ENCODE results near the gene FAM120A. TPM values are rescaled to one million over a fixed set of nuclear protein-coding genes. Genes with fewer than 3 reads are reported as not detected.

The FAM120A gene
- total RNA-seq, 1 experiment from 2014 or later: 89.6 TPM

- ATAC-seq: no peak
Observed at GRCh38 chr9:93465855-93466254, 14.4 kb downstream of the FAM120A start.

GRCh38 chr9:93466416-93467061 lies 15.1 kb downstream of the FAM120A start:
- H2AFZ ChIP-seq (ENCODE audit: low read length): no peak overlapping the region
- no peak overlapping the region for H3K9ac ChIP-seq (ENCODE audit: low read length)
- 0 out of 2 replicates have a peak, but pooled peaks cover 5% of the 10 kb centered on the region for H3K36me3 ChIP-seq (ENCODE audit: low read depth, low read length)
- peaks cover 43% of the 10 kb centered on the region for H4K20me1 ChIP-seq (ENCODE audit: low read length)
- no peaks in the 10 kb centered on the region for H3K27me3 ChIP-seq (ENCODE audit: low read length)
- no peaks in the 10 kb centered on the region for H3K9me3 ChIP-seq (ENCODE audit: low read length)
- intact Hi-C loops (cut with micrococcal nuclease): no loop called here
- H3K79me2 ChIP-seq (ENCODE audit: low read length): peaks cover 100% of the 10 kb centered on the region
- H3F3A ChIP-seq (ENCODE audit: low read length, unreplicated experiment): no peaks in the 10 kb centered on the region
- POLR2A ChIA-PET (ENCODE audit: unreplicated experiment): no interaction called here
- peaks cover 25% of the 10 kb centered on the region for H3K4me1 ChIP-seq (ENCODE audit: insufficient read depth, low read length)
- no TSS peak for BruUV-seq (replicated peaks)
- no peak overlapping the region for H3K4me3 ChIP-seq (ENCODE audit: low read length)
- H3K4me2 ChIP-seq (ENCODE audit: low read length): peak overlapping the region; percentile 60
- no peaks in the 10 kb centered on the region for H3K9me2 ChIP-seq (replicated peaks; ENCODE audit: low read length)
- ATAC-seq (no peak; the same call in none of the 2 replicates), DNase-seq (no peak)
- H3K27ac ChIP-seq (ENCODE audit: low read length): peak overlapping the region; percentile 51
- TF ChIP-seq EZH2 (IDR thresholded peaks at IDR 0.05; ENCODE audit: low read length, unreplicated experiment): no peak
- no peak for TF ChIP-seq CTCF (conservative IDR thresholded peaks at IDR 0.05; ENCODE audit: low read depth, low read length)
- TF ChIP-seq EZH2phosphoT487 (IDR thresholded peaks at IDR 0.05; ENCODE audit: borderline replicate concordance, low read length): no peak
- CTCF ChIA-PET: no interaction called here

More at GRCh38 chr9:93465855-93466254, 14.4 kb downstream of the FAM120A start:
- Histone ChIP-seq H3K36me3 (ENCODE audit: low read depth, low read length) (no peaks in the 10 kb centered on the region), H3K79me2 (ENCODE audit: low read length) (peaks cover 100% of the 10 kb centered on the region), H3K9me3 (ENCODE audit: low read length) (no peaks in the 10 kb centered on the region), H2AFZ (ENCODE audit: low read length) (no peak overlapping the region), H3K4me2 (ENCODE audit: low read length) (no peak overlapping the region), H3K27me3 (ENCODE audit: low read length) (no peaks in the 10 kb centered on the region), H3K4me3 (ENCODE audit: low read length) (no peak overlapping the region), H4K20me1 (ENCODE audit: low read length) (peaks cover 43% of the 10 kb centered on the region), H3K9ac (ENCODE audit: low read length) (no peak overlapping the region), H3K27ac (ENCODE audit: low read length) (no peak overlapping the region), H3K4me1 (ENCODE audit: insufficient read depth, low read length) (peaks cover 25% of the 10 kb centered on the region), H3K9me2 (replicated peaks; ENCODE audit: low read length) (no peaks in the 10 kb centered on the region), H3F3A (ENCODE audit: low read length, unreplicated experiment) (no peaks in the 10 kb centered on the region)
- ChIA-PET POLR2A (ENCODE audit: unreplicated experiment) (no interaction called here), CTCF (no interaction called here)
- DNase-seq: no peak
- TF ChIP-seq EZH2 (IDR thresholded peaks at IDR 0.05; ENCODE audit: low read length, unreplicated experiment): no peak
- no peak for TF ChIP-seq EZH2phosphoT487 (IDR thresholded peaks at IDR 0.05; ENCODE audit: borderline replicate concordance, low read length)
- intact Hi-C loops (cut with micrococcal nuclease): no loop called here
- no TSS peak for BruUV-seq (replicated peaks)

GRCh38 chr9:93467062-93467416 lies 15.6 kb downstream of the FAM120A start:
- no peaks in the 10 kb centered on the region for H3K27me3 ChIP-seq (ENCODE audit: low read length)
- 0 out of 2 replicates have a peak, but pooled peaks cover 6% of the 10 kb centered on the region for H3K36me3 ChIP-seq (ENCODE audit: low read depth, low read length)
- POLR2A ChIA-PET (ENCODE audit: unreplicated experiment): no interaction called here
- no peak overlapping the region for H3K9ac ChIP-seq (ENCODE audit: low read length)
- H3K79me2 ChIP-seq (ENCODE audit: low read length): peaks cover 100% of the 10 kb centered on the region
- peak overlapping the region; percentile 51 for H3K27ac ChIP-seq (ENCODE audit: low read length)
- no peaks in the 10 kb centered on the region for H3F3A ChIP-seq (ENCODE audit: low read length, unreplicated experiment)
- TF ChIP-seq EZH2 (IDR thresholded peaks at IDR 0.05; ENCODE audit: low read length, unreplicated experiment): no peak
- no peak for TF ChIP-seq EZH2phosphoT487 (IDR thresholded peaks at IDR 0.05; ENCODE audit: borderline replicate concordance, low read length)
- TF ChIP-seq CTCF (conservative IDR thresholded peaks at IDR 0.05; ENCODE audit: low read depth, low read length): no peak
- ATAC-seq (peak; percentile 57), DNase-seq (peak; percentile 34)
- H2AFZ ChIP-seq (ENCODE audit: low read length): no peak overlapping the region
- H4K20me1 ChIP-seq (ENCODE audit: low read length): peaks cover 43% of the 10 kb centered on the region
- no peaks in the 10 kb centered on the region for H3K9me3 ChIP-seq (ENCODE audit: low read length)
- H3K4me2 ChIP-seq (ENCODE audit: low read length): peak overlapping the region; percentile 60
- intact Hi-C loops (cut with micrococcal nuclease): no loop called here
- H3K9me2 ChIP-seq (replicated peaks; ENCODE audit: low read length): no peaks in the 10 kb centered on the region
- no peak overlapping the region for H3K4me3 ChIP-seq (ENCODE audit: low read length)
- CTCF ChIA-PET: no interaction called here
- no TSS peak for BruUV-seq (replicated peaks)
- peaks cover 25% of the 10 kb centered on the region for H3K4me1 ChIP-seq (ENCODE audit: insufficient read depth, low read length)

All from PC-3 (cell line).